ENCODE data around the gene RUNX2.
"Not testable (repeated sequence)": the region's sequence is repeated elsewhere in the genome, so short reads cannot be mapped to it uniquely, and the experiment has no call there.

The RUNX2 gene

DNA sequence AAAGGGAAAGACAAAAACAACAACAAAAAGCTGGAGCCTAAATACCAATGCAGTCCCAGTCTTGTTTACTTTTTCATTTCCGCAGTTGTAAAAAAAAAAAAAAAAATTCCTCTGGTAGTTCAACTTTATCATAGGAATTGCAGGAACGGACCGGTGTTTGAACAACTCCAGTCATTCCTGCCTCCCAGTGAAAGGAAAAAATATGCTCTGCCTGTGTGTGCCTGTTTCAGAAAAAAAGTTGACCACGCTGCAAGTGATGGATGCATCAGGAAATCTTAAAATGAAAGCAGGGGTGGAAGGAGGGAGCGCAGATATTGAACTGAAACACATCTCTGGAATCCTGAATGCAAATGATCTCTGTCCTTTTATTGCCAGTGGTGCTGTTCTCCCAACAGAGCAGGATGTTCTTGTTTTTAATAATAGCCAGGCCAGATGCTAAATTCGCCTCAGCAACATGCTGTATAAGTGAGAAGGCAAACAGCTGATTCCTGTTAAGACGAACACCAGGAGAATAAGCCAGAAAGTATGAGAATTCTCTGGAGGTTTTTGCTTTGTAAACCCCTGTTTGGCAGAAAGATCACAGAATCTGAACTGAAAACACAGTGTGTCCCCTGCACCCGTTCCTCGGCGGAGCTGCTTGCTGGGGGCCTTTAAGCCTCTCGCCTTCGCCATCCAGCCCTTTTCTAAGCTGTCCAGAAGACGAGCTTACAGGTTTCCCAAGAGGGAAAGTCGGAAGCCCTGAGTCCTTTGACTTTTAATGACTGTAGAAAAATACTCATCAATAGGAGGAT is 228.0 kb downstream of the RUNX2 start:
- H3K36me3 ChIP-seq (ENCODE audit: control insufficient read depth in 1 of 2, insufficient read depth in 2 of 2, low read length in 2 of 2) = no peaks in the 10 kb centered on the region
- no peaks in the 10 kb centered on the region for H3K9me3 ChIP-seq (ENCODE audit: control insufficient read depth in 1 of 2, low read length in 2 of 2)
- H3K27me3 ChIP-seq (ENCODE audit: low read depth, low read length) = no peaks in the 10 kb centered on the region
- no peaks in the 10 kb centered on the region for H3K4me1 ChIP-seq (ENCODE audit: control insufficient read depth in 1 of 2, insufficient read depth in 2 of 2, low read length in 2 of 2)
- peak overlapping the region; percentile 31 for H3K27ac ChIP-seq (ENCODE audit: low read length)
- H3K4me3 ChIP-seq (ENCODE audit: low read depth in 1 of 2, low read length in 2 of 2) = peak overlapping the region; percentile 16 to 45

DNA sequence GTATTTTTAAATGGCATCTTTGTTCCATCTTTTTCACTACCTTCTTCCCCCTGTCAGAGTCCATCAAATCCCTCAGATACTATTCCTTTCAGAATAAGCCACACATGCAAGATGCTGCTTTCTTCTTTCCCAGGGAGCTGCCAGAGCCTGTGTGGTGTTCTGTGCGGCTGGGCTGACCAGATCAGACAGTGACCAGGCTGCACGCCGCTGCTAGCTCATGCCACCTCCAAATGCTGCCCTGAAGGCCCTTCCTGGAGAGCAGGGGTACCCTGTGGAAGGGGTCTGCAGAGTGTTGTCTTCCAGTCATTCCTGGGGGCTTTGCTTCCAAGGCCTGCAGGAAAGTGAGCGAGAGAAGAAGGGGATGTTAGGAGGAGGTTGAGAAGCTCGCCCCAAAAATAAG is 228.7 kb downstream of the RUNX2 start:
- H3K27me3 ChIP-seq (ENCODE audit: low read depth, low read length) = no peaks in the 10 kb centered on the region
- no peaks in the 10 kb centered on the region for H3K9me3 ChIP-seq (ENCODE audit: control insufficient read depth in 1 of 2, low read length in 2 of 2)
- H3K27ac ChIP-seq (ENCODE audit: low read length) = no peak overlapping the region
- H3K36me3 ChIP-seq (ENCODE audit: control insufficient read depth in 1 of 2, insufficient read depth in 2 of 2, low read length in 2 of 2) = no peaks in the 10 kb centered on the region
- H3K4me3 ChIP-seq (ENCODE audit: low read depth in 1 of 2, low read length in 2 of 2) = no peak overlapping the region
- no peaks in the 10 kb centered on the region for H3K4me1 ChIP-seq (ENCODE audit: control insufficient read depth in 1 of 2, insufficient read depth in 2 of 2, low read length in 2 of 2)

GRCh38 chr6:45557454-45557853 is 229.3 kb downstream of the RUNX2 start:
- Histone ChIP-seq H3K27ac (ENCODE audit: low read length) (no peak overlapping the region), H3K27me3 (ENCODE audit: low read depth, low read length) (no peaks in the 10 kb centered on the region), H3K4me1 (ENCODE audit: control insufficient read depth in 1 of 2, insufficient read depth in 2 of 2, low read length in 2 of 2) (no peaks in the 10 kb centered on the region), H3K36me3 (ENCODE audit: control insufficient read depth in 1 of 2, insufficient read depth in 2 of 2, low read length in 2 of 2) (no peaks in the 10 kb centered on the region), H3K4me3 (ENCODE audit: low read depth in 1 of 2, low read length in 2 of 2) (no peak overlapping the region), H3K9me3 (ENCODE audit: control insufficient read depth in 1 of 2, low read length in 2 of 2) (no peaks in the 10 kb centered on the region)

GRCh38 chr6:45558858-45559257 is 230.7 kb downstream of the RUNX2 start:
- Histone ChIP-seq H3K27ac (ENCODE audit: low read length) (no peak overlapping the region), H3K4me3 (ENCODE audit: low read depth in 1 of 2, low read length in 2 of 2) (no peak overlapping the region), H3K4me1 (ENCODE audit: control insufficient read depth in 1 of 2, insufficient read depth in 2 of 2, low read length in 2 of 2) (no peaks in the 10 kb centered on the region), H3K36me3 (ENCODE audit: control insufficient read depth in 1 of 2, insufficient read depth in 2 of 2, low read length in 2 of 2) (no peaks in the 10 kb centered on the region), H3K27me3 (ENCODE audit: low read depth, low read length) (no peaks in the 10 kb centered on the region), H3K9me3 (ENCODE audit: control insufficient read depth in 1 of 2, low read length in 2 of 2) (no peaks in the 10 kb centered on the region)

DNA sequence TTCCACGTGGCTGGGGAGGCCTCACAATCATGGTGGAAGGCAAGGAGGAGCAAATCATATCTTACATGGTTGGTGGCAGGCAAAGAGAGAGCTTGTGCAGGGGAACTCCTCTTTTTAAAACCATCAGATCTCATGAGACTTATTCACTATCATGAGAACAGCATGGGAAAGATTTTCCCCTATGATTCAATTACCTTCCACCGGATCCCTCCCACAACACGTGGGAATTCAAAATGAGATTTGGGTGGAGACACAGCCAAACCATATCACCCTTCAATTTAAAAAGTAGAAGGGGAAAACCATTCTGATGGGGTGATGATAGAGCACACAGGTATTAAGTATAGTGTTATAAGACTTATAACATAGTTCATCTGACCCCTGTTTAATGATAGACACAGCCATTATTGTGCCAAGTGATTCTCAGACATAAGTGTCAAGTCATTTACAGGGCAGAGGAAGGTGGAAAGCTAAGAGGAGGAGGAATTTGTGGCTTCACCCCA is 232.2 kb downstream of the RUNX2 start:
- H3K36me3 ChIP-seq (ENCODE audit: control insufficient read depth in 1 of 2, insufficient read depth in 2 of 2, low read length in 2 of 2); H3K4me1 ChIP-seq (ENCODE audit: control insufficient read depth in 1 of 2, insufficient read depth in 2 of 2, low read length in 2 of 2); H3K9me3 ChIP-seq (ENCODE audit: control insufficient read depth in 1 of 2, low read length in 2 of 2): not testable (repeated sequence)

DNA sequence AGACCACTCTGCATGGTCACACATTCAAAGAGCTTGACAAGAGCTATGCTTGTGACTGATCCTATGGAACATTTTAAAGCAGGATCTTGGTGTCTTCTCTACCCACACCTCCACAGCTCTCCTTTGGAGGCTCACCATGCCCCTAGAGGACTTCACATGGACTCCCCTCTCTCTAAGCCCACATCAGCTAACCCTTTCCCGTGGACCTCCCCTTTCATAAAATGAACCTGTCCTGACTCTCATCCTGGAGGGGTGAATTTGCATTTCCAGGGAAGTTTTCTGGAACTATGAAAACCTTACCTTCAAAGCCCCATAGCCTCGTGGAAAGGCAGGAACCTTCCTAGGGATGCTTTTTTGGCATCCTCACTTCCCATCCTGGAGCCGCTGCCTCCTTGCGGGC is 234.0 kb downstream of the RUNX2 start:
- no peaks in the 10 kb centered on the region for H3K36me3 ChIP-seq (ENCODE audit: control insufficient read depth in 1 of 2, insufficient read depth in 2 of 2, low read length in 2 of 2)
- no peak overlapping the region for H3K27ac ChIP-seq (ENCODE audit: low read length)
- H3K4me3 ChIP-seq (ENCODE audit: low read depth in 1 of 2, low read length in 2 of 2) = no peak overlapping the region

More for the DNA sequence above, 232.2 kb downstream of the RUNX2 start:
- H3K27ac ChIP-seq (ENCODE audit: low read length); H3K27me3 ChIP-seq (ENCODE audit: low read depth, low read length); H3K4me3 ChIP-seq (ENCODE audit: low read depth in 1 of 2, low read length in 2 of 2): not testable (repeated sequence)

GRCh38 chr6:45563041-45563440 is 234.9 kb downstream of the RUNX2 start:
- Histone ChIP-seq H3K4me3 (ENCODE audit: low read depth in 1 of 2, low read length in 2 of 2) (no peak overlapping the region), H3K27ac (ENCODE audit: low read length) (no peak overlapping the region), H3K36me3 (ENCODE audit: control insufficient read depth in 1 of 2, insufficient read depth in 2 of 2, low read length in 2 of 2) (no peaks in the 10 kb centered on the region), H3K4me1 (ENCODE audit: control insufficient read depth in 1 of 2, insufficient read depth in 2 of 2, low read length in 2 of 2) (no peaks in the 10 kb centered on the region), H3K9me3 (ENCODE audit: control insufficient read depth in 1 of 2, low read length in 2 of 2) (no peaks in the 10 kb centered on the region), H3K27me3 (ENCODE audit: low read depth, low read length) (no peaks in the 10 kb centered on the region)

More for the DNA sequence above, 234.0 kb downstream of the RUNX2 start:
- Histone ChIP-seq H3K4me1 (ENCODE audit: control insufficient read depth in 1 of 2, insufficient read depth in 2 of 2, low read length in 2 of 2) (no peaks in the 10 kb centered on the region), H3K27me3 (ENCODE audit: low read depth, low read length) (no peaks in the 10 kb centered on the region), H3K9me3 (ENCODE audit: control insufficient read depth in 1 of 2, low read length in 2 of 2) (no peaks in the 10 kb centered on the region)

- Histone ChIP-seq H3K36me3 (ENCODE audit: control insufficient read depth in 1 of 2, insufficient read depth in 2 of 2, low read length in 2 of 2) (no peaks in the 10 kb centered on the region), H3K27me3 (ENCODE audit: low read depth, low read length) (no peaks in the 10 kb centered on the region), H3K4me3 (ENCODE audit: low read depth in 1 of 2, low read length in 2 of 2) (no peak overlapping the region), H3K27ac (ENCODE audit: low read length) (no peak overlapping the region), H3K9me3 (ENCODE audit: control insufficient read depth in 1 of 2, low read length in 2 of 2) (no peaks in the 10 kb centered on the region), H3K4me1 (ENCODE audit: control insufficient read depth in 1 of 2, insufficient read depth in 2 of 2, low read length in 2 of 2) (no peaks in the 10 kb centered on the region)
Measured at GRCh38 chr6:45563844-45564243, 235.7 kb downstream of the RUNX2 start.

DNA sequence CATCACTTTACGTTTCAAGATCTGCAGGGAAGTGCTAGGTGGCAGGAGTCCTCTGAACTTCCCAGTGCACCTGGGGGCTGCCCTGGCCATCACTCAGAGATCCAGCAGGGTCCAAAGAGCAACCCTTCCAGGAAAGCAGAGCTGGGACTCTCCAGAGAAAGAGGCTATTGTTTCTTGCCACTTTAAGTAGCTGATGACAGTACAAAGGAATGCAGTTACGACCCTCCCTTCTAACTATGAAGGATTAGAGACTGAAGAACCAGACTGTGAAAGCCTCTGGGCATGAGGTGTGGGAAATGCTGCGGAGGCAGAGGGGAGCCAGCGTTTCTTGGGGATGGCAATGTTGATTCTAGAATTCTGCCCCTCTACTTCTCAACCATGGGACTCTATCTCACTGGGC is 238.8 kb downstream of the RUNX2 start:
- Histone ChIP-seq H3K27ac (ENCODE audit: low read length) (no peak overlapping the region), H3K36me3 (ENCODE audit: control insufficient read depth in 1 of 2, insufficient read depth in 2 of 2, low read length in 2 of 2) (no peaks in the 10 kb centered on the region), H3K4me1 (ENCODE audit: control insufficient read depth in 1 of 2, insufficient read depth in 2 of 2, low read length in 2 of 2) (no peaks in the 10 kb centered on the region), H3K27me3 (ENCODE audit: low read depth, low read length) (no peaks in the 10 kb centered on the region), H3K9me3 (ENCODE audit: control insufficient read depth in 1 of 2, low read length in 2 of 2) (no peaks in the 10 kb centered on the region), H3K4me3 (ENCODE audit: low read depth in 1 of 2, low read length in 2 of 2) (no peak overlapping the region)

GRCh38 chr6:45567879-45568278 is 239.7 kb downstream of the RUNX2 start:
- no peak overlapping the region for H3K27ac ChIP-seq (ENCODE audit: low read length)
- H3K4me3 ChIP-seq (ENCODE audit: low read depth in 1 of 2, low read length in 2 of 2) = no peak overlapping the region
- no peaks in the 10 kb centered on the region for H3K27me3 ChIP-seq (ENCODE audit: low read depth, low read length)
- no peaks in the 10 kb centered on the region for H3K36me3 ChIP-seq (ENCODE audit: control insufficient read depth in 1 of 2, insufficient read depth in 2 of 2, low read length in 2 of 2)
- H3K4me1 ChIP-seq (ENCODE audit: control insufficient read depth in 1 of 2, insufficient read depth in 2 of 2, low read length in 2 of 2) = no peaks in the 10 kb centered on the region
- no peaks in the 10 kb centered on the region for H3K9me3 ChIP-seq (ENCODE audit: control insufficient read depth in 1 of 2, low read length in 2 of 2)

DNA sequence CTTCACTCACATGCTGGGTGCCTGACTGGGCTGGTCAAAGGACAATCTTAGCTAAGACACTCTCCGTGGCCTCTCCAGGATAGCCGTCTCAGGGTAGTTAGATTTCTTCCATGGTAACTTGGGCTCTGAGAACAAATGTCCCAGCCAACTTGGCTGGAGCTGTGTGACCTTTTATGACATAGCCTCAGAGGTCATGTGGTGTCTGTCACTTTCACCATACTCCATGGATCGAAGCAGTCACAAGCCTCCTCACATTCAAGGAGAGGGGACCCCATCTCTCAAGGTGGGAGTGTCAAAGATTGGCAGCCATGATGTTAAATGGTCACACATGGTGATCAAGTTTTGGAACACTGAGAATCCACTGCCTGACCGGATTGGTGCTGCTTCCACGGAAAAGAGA is 240.5 kb downstream of the RUNX2 start:
- Histone ChIP-seq H3K9me3 (ENCODE audit: control insufficient read depth in 1 of 2, low read length in 2 of 2) (no peaks in the 10 kb centered on the region), H3K4me1 (ENCODE audit: control insufficient read depth in 1 of 2, insufficient read depth in 2 of 2, low read length in 2 of 2) (no peaks in the 10 kb centered on the region), H3K27me3 (ENCODE audit: low read depth, low read length) (no peaks in the 10 kb centered on the region), H3K36me3 (ENCODE audit: control insufficient read depth in 1 of 2, insufficient read depth in 2 of 2, low read length in 2 of 2) (no peaks in the 10 kb centered on the region), H3K27ac (ENCODE audit: low read length) (no peak overlapping the region), H3K4me3 (ENCODE audit: low read depth in 1 of 2, low read length in 2 of 2) (no peak overlapping the region)

Measured in muscle layer of duodenum (tissue), 2 donors.